Measurements from ENCODE around the gene SNRPB. TPM values are rescaled to one million over a fixed set of nuclear protein-coding genes. Genes with fewer than 3 reads are reported as not detected.

Gene SNRPB
- total RNA-seq (2022; extraction: Qiagen RNA extraction): 877 to 969 TPM (median 896 TPM) in 5 replicates

DNA sequence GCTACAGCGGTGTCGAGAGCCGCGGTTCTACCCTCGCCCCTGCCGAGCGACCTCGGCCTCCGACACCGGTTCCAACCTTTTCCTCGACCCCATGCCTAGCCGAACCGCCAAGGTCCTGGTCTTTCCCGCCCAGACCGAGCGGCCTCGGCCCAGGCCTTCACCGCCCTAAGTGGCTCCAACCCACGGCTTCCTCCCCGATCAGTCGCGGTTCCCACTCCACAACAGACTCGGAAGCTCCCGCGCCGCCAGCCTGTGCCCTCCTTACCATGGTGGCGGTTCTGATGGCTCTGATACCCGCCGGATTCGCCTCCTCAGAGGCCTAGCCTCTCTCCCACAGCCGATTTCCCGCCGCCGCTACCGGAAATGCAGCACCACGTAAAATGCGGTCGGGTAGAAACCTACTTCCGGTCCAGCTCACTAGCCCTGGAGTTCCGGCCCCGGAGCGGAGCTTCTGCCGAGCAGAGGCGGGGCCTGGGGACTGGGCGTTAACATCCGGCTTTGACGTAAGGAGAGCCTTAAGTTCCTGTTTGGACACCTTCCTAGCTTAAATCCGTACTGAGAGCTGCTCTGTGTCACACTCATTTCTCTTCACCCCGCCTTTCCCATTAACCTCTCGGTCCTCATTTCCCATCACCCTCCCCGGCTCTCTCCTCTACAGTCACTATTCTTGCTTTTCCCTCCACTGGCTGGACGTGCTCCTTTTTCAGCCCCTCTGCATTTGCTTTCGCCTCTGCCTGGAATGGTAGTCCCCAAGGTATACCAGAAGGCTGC, at the start of gene SNRPB:
Gene SNRPB (minus strand): TSS at position 367 of the 771 bp plus-strand sequence. CDS start 99 bp downstream, at position 268.

DNA sequence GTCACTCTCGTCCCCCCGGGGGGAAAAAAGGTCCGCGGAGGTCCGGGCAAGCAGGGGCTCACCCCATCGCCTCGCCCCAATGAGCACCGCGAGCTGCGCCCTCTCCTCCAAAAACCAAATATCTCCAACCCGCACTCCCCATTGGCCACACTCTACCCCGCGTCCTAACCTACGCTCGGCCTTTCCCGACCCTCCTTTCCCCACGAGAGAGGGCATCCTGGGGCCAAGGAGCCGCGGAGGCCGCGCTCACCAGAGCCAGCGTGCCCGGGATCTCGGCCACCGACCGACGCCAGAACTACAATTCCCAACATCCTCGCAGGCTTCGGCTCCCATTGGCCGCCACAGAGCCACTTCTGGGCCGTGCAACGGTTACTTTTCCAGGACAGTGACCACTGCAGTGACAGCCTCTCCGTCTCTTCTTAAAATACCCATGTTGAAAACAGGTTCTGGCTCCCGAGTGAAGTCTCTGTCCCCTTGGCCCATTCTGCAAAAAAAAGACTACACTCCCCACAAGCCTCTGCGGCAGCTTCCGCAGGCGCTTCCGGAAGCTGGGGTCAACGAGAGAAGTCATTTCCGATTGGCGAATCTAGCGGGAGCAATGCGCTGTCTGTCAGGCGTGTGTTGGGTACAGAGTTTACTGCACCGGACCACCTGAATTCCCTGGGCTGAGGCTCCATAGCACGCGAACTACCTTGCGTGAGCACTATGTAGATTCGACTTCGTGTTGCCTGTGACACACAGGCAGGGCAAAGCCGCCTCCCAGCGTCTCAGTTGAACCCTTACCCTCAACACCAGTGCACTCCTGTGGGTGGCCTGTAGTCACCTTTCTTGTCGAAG, 38.3 kb upstream of the SNRPB start, which contains the start of gene ZNF343:
Gene ZNF343 (minus strand): TSS at position 285 of the 837 bp plus-strand sequence. CDS start 15,020 bp downstream, outside the sequence.

Other genes starting within 250 kb of the SNRPB start
- 0.05 to 0.12 TPM (median 0.07 TPM) in 3 of 5 replicates, not detected in the others for gene TGM3, start 174.8 kb downstream of the SNRPB start, total RNA-seq (2022; extraction: Qiagen RNA extraction)
- gene TGM6, start 89.9 kb downstream of the SNRPB start, total RNA-seq (2022; extraction: Qiagen RNA extraction): not detected in 5 replicates
- 12.8 to 16.5 TPM (median 14.3 TPM) in 5 replicates for gene ZNF343, start 38.1 kb upstream of the SNRPB start, total RNA-seq (2022; extraction: Qiagen RNA extraction)
- 0.02 TPM in 1 of 5 replicates, not detected in the others for gene TMC2, start 65.8 kb upstream of the SNRPB start, total RNA-seq (2022; extraction: Qiagen RNA extraction)
- 545 to 622 TPM (median 573 TPM) in 5 replicates for gene NOP56, start 181.8 kb upstream of the SNRPB start, total RNA-seq (2022; extraction: Qiagen RNA extraction)
- 121 to 137 TPM (median 133 TPM) in 5 replicates for gene IDH3B, start 193.4 kb upstream of the SNRPB start, total RNA-seq (2022; extraction: Qiagen RNA extraction)
- 2.0 to 3.0 TPM (median 2.3 TPM) in 5 replicates for gene EBF4, start 222.0 kb upstream of the SNRPB start, total RNA-seq (2022; extraction: Qiagen RNA extraction)